Esophagus squamous epithelium (tissue), 4 donors: ENCODE data around the gene TYK2.

ENCODE experiments used
- CTCF ChIP-seq, 6 experiments: fragments of 450-650 bp in 4 of 6; fragments of 200-600 bp in 2 of 6; sonication (generic) in 2 of 6; IDR thresholded peaks; one replicate each; pipeline ENCODE4 v1.5.1; 2016 to 2019; ENCODE audit warnings: antibody characterized with exemption in 6 of 6, mild to moderate bottlenecking in 4 of 6, moderate library complexity in 4 of 6
- POLR2A ChIP-seq, 4 donors: fragments of 450-650 bp; IDR thresholded peaks; one replicate each; pipeline ENCODE4 v1.6.1; 2017; ENCODE audit warnings: antibody characterized with exemption in 4 of 4, mild to moderate bottlenecking in 4 of 4, moderate library complexity in 3 of 4

- no peak for TF ChIP-seq CTCF (IDR thresholded peaks at IDR 0.05)
- TF ChIP-seq POLR2A (IDR thresholded peaks at IDR 0.05): peak in 1 of 4 donors; percentile 12
Observed at GRCh38 chr19:10339380-10339960, 40.9 kb downstream of the TYK2 start, which contains the start of gene ICAM3.
